T-cell (primary cell): ENCODE results near the gene PIKFYVE. TPM values are rescaled to one million over a fixed set of nuclear protein-coding genes. Genes with fewer than 3 reads are reported as not detected.

Source experiments
- total RNA-seq, 35 experiments: library from RNA in 6 of 35; stranded (reverse) in 6 of 35; fragments of 120-200 nt in 1 of 35; gene quantifications; one replicate each; pipeline versions ENCODE4 v1.2.1 to v1.2.4 and lab custom pipeline; 2013 to 2026

The PIKFYVE gene
- total RNA-seq, 5 donors from 2014 or later (not counting 1 experiment from before 2014, with no cell fraction given): 35.3 to 42.6 (median 38.6) TPM

Other genes with a start within 250 kb of the PIKFYVE start
- gene PLEKHM3, start 240.7 kb upstream of the PIKFYVE start, total RNA-seq: 10 to 100 TPM; 12.3 to 18.1 (median 13.9) TPM
- gene CRYGD, start 141.7 kb upstream of the PIKFYVE start, total RNA-seq: not detected
- gene CRYGC, start 136.4 kb upstream of the PIKFYVE start, total RNA-seq: not detected
- gene CRYGB, start 120.1 kb upstream of the PIKFYVE start, total RNA-seq: not detected
- gene CRYGA, start 102.7 kb upstream of the PIKFYVE start, total RNA-seq: not detected
- gene C2orf80, start 76.2 kb upstream of the PIKFYVE start, total RNA-seq: not detected
- 10 to 100 TPM in 3 of 5 donors, 1 to 10 TPM in 2; 5.1 to 22.9 (median 22.2) TPM for gene IDH1, start 11.2 kb upstream of the PIKFYVE start, total RNA-seq
- gene PTH2R, start 140.5 kb downstream of the PIKFYVE start, total RNA-seq: under 1 TPM in 1 of 5 donors, not detected in 4; 0.20 TPM